Measurements from ENCODE around the gene AKT2. TPM values are rescaled to one million over a fixed set of nuclear protein-coding genes. Genes with fewer than 3 reads are reported as not detected.

AKT2 gene
- total RNA-seq, 1 donor from 2014 or later = 149 TPM

DNA sequence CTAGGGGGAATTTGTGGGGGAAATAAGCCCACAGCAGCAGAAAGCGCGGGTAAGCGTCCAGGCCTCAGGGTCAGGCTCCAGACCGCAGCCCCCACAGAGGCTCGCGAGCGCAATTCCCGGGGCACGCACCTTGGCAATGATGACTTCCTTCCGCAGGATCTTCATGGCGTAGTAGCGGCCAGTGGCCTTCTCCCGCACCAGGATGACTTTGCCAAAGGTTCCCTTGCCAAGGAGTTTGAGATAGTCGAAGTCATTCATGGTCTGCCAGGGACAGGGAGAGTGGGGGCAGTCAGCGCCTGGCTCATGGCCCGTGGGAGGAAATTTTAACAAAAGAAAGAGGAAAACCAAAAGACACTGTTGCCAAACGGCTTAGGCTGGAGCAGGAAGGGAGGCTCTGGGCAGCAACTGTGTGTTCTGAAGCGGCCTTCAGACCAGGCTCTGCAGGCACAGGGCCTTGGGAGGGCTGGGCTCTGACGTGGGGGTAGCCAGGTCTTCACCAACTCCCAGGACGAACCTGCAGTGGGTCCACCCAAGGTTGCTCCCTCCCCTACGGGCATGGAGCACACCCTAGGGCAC lies 43.2 kb downstream of the AKT2 start:
- no peaks in the 10 kb centered on the region for H3K9me3 Mint-ChIP-seq
- no peak overlapping the region for H3K27ac Mint-ChIP-seq
- no peaks in the 10 kb centered on the region for H3K27me3 Mint-ChIP-seq (ENCODE audit: low read depth)
- intact Hi-C loops (cut with micrococcal nuclease) = no loop called here
- no peaks in the 10 kb centered on the region for H3K4me1 Mint-ChIP-seq (ENCODE audit: low read depth)
- no peak for DNase-seq (ENCODE audit: low spot score)
- peaks cover 29% of the 10 kb centered on the region for H3K36me3 Mint-ChIP-seq (ENCODE audit: low read depth)
- no peak overlapping the region for H3K4me3 Mint-ChIP-seq (ENCODE audit: low read depth)

DNA sequence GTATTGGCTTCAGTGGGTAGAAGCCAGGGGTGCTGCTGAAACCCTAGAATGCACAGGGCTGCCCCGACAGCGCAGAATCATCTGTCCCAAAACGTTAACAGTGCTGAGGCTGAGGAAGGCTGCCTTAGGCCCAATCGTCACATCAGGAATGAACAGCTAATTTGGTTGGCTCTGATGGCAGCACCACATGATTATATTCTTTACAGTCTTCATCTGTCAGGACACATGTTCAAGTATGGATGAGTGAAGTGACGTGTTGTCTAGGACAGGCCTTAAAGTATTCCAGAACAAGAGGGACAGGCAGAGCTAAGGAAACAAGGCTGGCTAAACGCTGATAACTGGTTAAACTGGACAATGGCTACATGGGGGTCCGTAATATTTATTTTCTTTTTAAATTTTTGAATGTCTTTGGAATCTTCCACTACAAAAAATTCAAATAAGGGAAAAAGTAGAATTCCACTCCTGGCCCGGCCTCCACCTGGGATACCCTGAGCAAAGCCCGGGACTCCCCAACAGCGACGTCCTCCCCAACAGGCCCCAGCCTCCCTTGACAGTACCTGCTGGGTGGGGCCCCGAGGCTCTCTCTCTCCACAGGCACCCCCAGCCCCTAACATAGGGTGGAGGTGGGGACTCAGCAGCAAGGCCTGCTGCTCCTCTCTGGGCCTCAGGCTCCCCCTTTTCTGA lies 43.9 kb downstream of the AKT2 start:
- Mint-ChIP-seq H3K4me3 (ENCODE audit: low read depth) (no peak overlapping the region), H3K27ac (no peak overlapping the region), H3K9me3 (no peaks in the 10 kb centered on the region), H3K36me3 (ENCODE audit: low read depth) (peaks cover 34% of the 10 kb centered on the region), H3K27me3 (ENCODE audit: low read depth) (no peaks in the 10 kb centered on the region), H3K4me1 (ENCODE audit: low read depth) (no peaks in the 10 kb centered on the region)
- intact Hi-C loops (cut with micrococcal nuclease) = no loop called here
- no peak for DNase-seq (ENCODE audit: low spot score)

DNA sequence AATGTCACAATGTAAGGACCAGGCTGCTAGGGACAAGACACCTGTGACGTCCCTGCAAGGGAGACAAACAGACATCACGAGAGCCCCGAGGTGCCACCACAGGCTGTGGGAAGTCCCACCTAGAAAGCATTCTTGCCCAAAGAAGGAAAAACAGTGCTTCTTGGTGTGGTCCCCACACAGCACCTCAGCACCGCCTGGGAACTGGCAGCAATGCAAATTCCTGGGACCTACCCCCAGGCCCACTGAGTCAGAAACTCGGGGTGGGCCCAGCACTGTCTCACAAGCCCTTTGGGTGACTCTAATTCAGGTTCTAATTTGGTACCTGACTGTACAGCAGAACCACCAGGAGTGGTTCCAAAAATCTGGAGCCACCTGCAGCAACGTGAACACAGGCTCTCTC lies 44.8 kb downstream of the AKT2 start:
- no peak overlapping the region for H3K27ac Mint-ChIP-seq
- no peak for DNase-seq (ENCODE audit: low spot score)
- intact Hi-C loops (cut with micrococcal nuclease) = no loop called here

DNA sequence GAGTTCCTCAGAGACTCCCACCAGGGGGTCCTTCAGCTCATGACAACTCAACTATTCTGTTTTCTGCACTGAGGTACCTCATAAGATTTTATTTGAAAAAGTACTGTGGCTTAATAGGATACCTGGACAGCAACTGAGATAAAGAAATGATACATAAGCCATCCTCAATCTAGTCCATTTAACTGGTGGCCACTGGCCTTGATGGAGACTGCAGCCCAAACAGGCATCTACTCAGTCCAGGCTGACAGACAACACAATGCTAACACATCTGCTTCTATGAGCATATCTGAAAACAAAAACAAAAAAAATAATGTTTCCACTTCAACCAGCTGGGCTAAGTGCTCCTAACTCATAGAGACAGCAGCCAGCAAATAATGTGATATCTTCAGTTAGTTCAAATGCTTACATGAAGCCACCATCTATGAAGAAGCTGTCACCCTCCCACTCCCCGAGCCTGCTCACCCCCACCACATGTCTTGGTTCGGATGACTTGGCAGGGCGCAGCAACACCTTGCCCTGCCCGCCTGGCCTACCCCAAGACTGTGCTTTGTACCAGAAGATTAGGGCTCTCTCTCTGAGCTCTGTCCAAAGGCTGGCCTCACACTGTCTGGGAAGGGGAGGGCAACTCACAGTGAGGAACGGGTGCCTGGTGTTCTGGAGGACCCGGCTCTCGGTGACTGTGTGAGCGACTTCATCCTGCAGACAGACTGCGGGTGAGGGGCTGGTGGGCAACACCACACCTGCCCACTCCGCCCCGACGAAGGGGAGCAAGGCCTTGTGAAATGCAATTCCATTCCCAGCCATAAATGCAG lies 45.5 kb downstream of the AKT2 start:
- no peak overlapping the region for H3K27ac Mint-ChIP-seq
- DNase-seq (ENCODE audit: low spot score) = no peak
- H3K4me3 Mint-ChIP-seq (ENCODE audit: low read depth) = no peak overlapping the region
- intact Hi-C loops (cut with micrococcal nuclease) = no loop called here
- H3K4me1 Mint-ChIP-seq (ENCODE audit: low read depth) = no peaks in the 10 kb centered on the region
- H3K36me3 Mint-ChIP-seq (ENCODE audit: low read depth) = peaks cover 34% of the 10 kb centered on the region
- no peaks in the 10 kb centered on the region for H3K27me3 Mint-ChIP-seq (ENCODE audit: low read depth)
- H3K9me3 Mint-ChIP-seq = no peaks in the 10 kb centered on the region

More for the DNA sequence above, 44.8 kb downstream of the AKT2 start:
- Mint-ChIP-seq H3K4me1 (ENCODE audit: low read depth) (no peaks in the 10 kb centered on the region), H3K4me3 (ENCODE audit: low read depth) (no peak overlapping the region), H3K36me3 (ENCODE audit: low read depth) (peaks cover 34% of the 10 kb centered on the region), H3K27me3 (ENCODE audit: low read depth) (no peaks in the 10 kb centered on the region), H3K9me3 (no peaks in the 10 kb centered on the region)

DNA sequence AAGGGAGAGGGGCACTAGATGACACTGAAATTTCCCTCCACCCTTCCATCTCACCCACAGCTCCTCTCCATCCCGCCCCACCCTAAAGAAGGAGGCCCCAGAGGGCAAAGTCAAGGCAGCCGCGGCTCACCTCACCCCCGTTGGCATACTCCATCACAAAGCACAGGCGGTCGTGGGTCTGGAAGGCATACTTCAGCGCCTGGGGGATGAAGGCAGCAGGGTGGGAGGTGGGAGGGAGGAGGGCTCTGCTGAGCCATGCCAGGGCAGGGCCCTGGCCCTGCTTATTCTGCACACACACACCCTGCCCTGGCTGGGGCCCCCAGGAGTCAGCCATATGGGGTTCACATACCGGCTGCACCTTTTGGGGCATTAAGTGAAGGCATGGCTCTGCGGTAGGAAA lies 46.4 kb downstream of the AKT2 start:
- Mint-ChIP-seq H3K9me3 (no peaks in the 10 kb centered on the region), H3K36me3 (ENCODE audit: low read depth) (peaks cover 39% of the 10 kb centered on the region), H3K27ac (no peak overlapping the region), H3K4me1 (ENCODE audit: low read depth) (no peaks in the 10 kb centered on the region), H3K27me3 (ENCODE audit: low read depth) (no peaks in the 10 kb centered on the region), H3K4me3 (ENCODE audit: low read depth) (no peak overlapping the region)
- DNase-seq (ENCODE audit: low spot score) = no peak
- intact Hi-C loops (cut with micrococcal nuclease) = no loop called here

DNA sequence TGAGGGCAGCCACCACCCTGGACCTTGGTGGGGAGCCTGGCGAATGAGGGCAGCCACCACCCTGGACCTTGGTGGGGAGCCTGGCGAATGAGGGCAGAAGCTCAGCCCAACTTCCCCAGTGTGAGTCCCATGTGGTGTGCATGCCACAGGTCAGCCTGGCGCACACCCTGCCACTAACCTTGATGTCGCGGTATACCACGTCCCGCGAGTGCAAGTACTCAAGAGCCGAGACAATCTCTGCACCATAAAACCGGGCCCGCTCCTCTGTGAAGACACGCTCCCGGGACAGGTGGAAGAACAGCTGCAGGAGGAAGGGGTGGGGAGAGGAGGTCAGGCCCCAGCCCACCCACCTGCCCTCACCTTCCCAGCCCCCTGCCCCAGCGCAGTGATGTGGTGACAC lies 47.4 kb downstream of the AKT2 start:
- DNase-seq (ENCODE audit: low spot score) = no peak
- Mint-ChIP-seq H3K27me3 (ENCODE audit: low read depth) (no peaks in the 10 kb centered on the region), H3K9me3 (no peaks in the 10 kb centered on the region), H3K36me3 (ENCODE audit: low read depth) (peaks cover 39% of the 10 kb centered on the region), H3K4me3 (ENCODE audit: low read depth) (no peak overlapping the region), H3K4me1 (ENCODE audit: low read depth) (no peaks in the 10 kb centered on the region), H3K27ac (no peak overlapping the region)
- intact Hi-C loops (cut with micrococcal nuclease) = no loop called here

DNA sequence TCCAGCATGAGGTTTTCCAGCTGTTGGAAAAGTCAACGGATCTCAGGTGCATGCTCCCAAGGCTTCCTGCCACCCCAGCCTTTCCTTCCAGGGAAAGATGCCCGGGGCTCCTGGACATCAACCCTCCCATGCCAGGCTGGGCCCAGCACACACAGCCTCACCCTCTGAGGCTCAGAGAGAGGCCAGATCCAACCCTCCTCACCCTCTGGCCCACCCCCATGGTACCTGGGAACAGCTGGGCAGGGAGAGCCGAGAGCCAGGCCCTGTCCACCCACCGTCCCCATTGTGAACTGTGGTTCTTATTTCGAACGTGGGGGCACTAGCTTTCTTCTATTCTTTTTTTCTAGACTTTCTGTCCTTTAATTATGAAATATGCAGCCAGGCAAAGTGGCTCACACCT lies 48.8 kb downstream of the AKT2 start:
- Mint-ChIP-seq H3K4me1 (ENCODE audit: low read depth) (no peaks in the 10 kb centered on the region), H3K36me3 (ENCODE audit: low read depth) (peaks cover 34% of the 10 kb centered on the region), H3K27me3 (ENCODE audit: low read depth) (no peaks in the 10 kb centered on the region), H3K27ac (no peak overlapping the region), H3K9me3 (no peaks in the 10 kb centered on the region), H3K4me3 (ENCODE audit: low read depth) (no peak overlapping the region)
- DNase-seq (ENCODE audit: low spot score) = no peak
- intact Hi-C loops (cut with micrococcal nuclease) = no loop called here

DNA sequence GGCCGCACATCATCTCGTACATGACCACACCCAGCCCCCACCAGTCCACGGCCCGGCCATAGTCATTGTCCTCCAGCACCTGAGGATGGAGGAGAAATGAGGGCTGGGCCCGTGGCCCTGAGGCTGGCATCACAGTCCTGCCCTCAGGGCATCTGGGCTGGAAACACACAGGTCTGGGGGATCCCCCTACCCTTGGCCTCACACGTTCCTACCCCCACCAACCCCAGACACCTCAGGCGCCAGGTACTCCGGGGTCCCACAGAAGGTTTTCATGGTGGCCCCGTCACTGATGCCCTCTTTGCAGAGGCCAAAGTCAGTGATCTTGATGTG lies 49.2 kb downstream of the AKT2 start:
- H3K9me3 Mint-ChIP-seq = no peaks in the 10 kb centered on the region
- peaks cover 34% of the 10 kb centered on the region for H3K36me3 Mint-ChIP-seq (ENCODE audit: low read depth)
- no peak overlapping the region for H3K27ac Mint-ChIP-seq
- no peaks in the 10 kb centered on the region for H3K4me1 Mint-ChIP-seq (ENCODE audit: low read depth)
- intact Hi-C loops (cut with micrococcal nuclease) = no loop called here
- no peaks in the 10 kb centered on the region for H3K27me3 Mint-ChIP-seq (ENCODE audit: low read depth)
- DNase-seq (ENCODE audit: low spot score) = no peak
- no peak overlapping the region for H3K4me3 Mint-ChIP-seq (ENCODE audit: low read depth)

DNA sequence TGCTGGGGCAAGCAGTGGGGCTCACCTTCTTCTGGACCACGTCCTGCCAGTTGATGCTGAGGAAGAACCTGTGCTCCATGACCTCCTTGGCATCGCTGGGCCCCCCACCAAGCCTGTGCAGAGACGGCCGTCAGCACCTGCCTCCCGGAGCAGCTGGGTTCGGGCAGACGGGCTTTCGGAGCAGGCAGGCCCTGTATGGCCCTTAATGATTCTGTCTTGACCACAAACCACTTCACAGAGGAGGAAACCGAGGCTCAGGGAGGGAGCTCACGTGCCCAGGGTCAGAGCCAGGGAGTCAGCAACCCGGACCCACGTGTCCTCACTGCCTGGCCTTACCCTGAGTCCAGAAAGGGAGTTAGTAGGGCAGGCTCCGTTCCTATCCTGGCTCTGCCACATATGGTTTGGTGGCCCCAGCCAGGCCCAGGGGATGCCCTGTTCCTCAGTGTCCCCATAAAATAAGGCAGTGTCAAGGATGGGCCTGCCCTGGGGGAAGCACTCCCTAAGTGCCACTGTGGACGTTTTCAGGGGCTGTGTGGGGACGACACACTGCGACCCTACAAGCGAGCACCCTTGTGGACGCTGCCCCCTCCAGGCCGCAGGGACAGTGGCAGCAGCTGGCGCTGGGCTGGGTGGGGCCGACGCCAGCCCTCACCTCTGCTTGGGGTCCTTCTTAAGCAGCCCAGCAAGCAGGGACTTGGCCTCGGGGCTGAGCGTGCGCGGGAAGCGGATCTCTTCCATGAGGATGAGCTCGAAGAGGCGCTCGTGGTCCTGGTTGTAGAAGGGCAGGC lies 49.7 kb downstream of the AKT2 start:
- no peaks in the 10 kb centered on the region for H3K27me3 Mint-ChIP-seq (ENCODE audit: low read depth)
- H3K4me3 Mint-ChIP-seq (ENCODE audit: low read depth) = no peak overlapping the region
- H3K27ac Mint-ChIP-seq = no peak overlapping the region
- peaks cover 34% of the 10 kb centered on the region for H3K36me3 Mint-ChIP-seq (ENCODE audit: low read depth)
- intact Hi-C loops (cut with micrococcal nuclease) = no loop called here
- H3K9me3 Mint-ChIP-seq = no peaks in the 10 kb centered on the region
- no peak for DNase-seq (ENCODE audit: low spot score)
- H3K4me1 Mint-ChIP-seq (ENCODE audit: low read depth) = no peaks in the 10 kb centered on the region

DNA sequence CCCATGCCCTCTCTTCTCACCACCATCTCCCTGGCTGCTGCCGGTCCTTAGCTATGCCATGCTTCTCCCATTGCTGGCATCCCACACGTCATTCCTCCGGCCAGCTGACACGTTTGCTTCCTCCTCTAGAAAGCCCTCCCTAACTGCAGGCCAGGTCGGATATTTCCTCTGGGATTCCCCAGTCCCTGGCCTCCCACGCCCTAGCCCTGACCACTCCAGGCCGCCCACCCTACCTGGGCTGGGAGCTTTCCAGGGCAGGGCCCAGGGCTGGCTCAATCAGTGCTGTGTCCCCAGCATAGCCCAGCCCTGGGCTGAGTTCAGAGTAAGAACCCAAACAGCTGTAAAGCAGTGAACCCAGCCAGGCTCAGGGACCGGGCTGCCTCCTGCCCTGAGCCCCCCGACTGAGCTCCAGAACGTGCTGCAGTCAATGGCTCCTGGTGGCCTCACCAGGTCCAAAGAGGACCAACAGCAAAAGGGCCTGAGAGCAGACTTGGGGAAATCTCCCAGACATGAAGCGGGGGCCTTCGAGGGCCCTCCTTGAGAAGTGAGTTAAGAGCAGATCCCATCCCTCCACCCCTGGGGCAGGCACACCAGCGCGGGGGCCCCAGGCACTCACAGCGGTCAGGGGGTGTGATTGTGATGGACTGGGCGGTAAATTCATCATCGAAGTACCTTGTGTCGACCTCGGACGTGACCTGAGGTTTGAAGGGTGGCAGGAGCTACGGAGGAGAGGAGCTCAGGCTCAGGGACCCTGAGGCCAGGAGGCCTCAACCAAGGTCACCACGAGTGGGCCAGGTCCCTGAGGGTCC lies 50.5 kb downstream of the AKT2 start:
- no peaks in the 10 kb centered on the region for H3K27me3 Mint-ChIP-seq (ENCODE audit: low read depth)
- H3K4me1 Mint-ChIP-seq (ENCODE audit: low read depth) = peaks cover 3% of the 10 kb centered on the region
- DNase-seq (ENCODE audit: low spot score) = no peak
- no peaks in the 10 kb centered on the region for H3K9me3 Mint-ChIP-seq
- no peak overlapping the region for H3K4me3 Mint-ChIP-seq (ENCODE audit: low read depth)
- peaks cover 28% of the 10 kb centered on the region for H3K36me3 Mint-ChIP-seq (ENCODE audit: low read depth)
- H3K27ac Mint-ChIP-seq = no peak overlapping the region
- intact Hi-C loops (cut with micrococcal nuclease) = no loop called here

DNA sequence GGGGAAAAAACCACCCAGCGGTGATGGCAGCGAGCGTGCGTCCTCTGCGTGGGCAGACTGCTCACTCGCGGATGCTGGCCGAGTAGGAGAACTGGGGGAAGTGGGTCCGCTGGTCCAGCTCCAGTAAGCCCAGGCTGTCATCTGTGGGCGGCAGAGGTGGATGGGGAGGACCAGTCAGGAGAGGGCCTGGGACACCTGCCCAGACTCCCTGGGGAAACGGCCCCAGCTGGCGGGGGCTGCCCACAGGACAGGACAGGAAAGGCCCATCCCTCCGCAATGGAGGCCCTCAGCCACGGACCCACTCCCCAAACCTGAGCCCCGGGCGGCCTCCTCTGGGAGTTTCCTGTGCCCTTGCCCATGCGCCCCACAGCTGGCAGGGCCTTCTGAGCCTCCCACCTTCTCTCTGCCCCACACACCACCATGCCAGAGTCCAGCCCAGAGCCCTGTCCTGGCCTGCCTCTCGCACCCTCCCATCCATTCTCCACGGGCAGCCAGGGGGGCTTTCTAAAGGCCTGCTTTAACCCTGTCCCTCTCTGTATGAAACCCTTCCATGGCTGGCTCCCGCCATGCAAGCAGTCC lies 51.2 kb downstream of the AKT2 start:
- no peak overlapping the region for H3K4me3 Mint-ChIP-seq (ENCODE audit: low read depth)
- no peak for DNase-seq (ENCODE audit: low spot score)
- no peaks in the 10 kb centered on the region for H3K9me3 Mint-ChIP-seq
- peaks cover 21% of the 10 kb centered on the region for H3K36me3 Mint-ChIP-seq (ENCODE audit: low read depth)
- intact Hi-C loops (cut with micrococcal nuclease) = no loop called here
- no peaks in the 10 kb centered on the region for H3K27me3 Mint-ChIP-seq (ENCODE audit: low read depth)
- peaks cover 9% of the 10 kb centered on the region for H3K4me1 Mint-ChIP-seq (ENCODE audit: low read depth)
- no peak overlapping the region for H3K27ac Mint-ChIP-seq
